T-helper 1 cell treated with Interleukin-12 subunit alpha and Interleukin-12 subunit beta and Interleukin-4 antibody, amounts not matched to agents 30 μg/mL and 1 μg/mL, for 36 hours (primary cell): ENCODE measurements around the gene PIP4P1.

Experiments
- H3K27ac Mint-ChIP-seq: one replicate; pipeline ENCODE4 v1.8.0; 2021; ENCODE audit warnings: mild to moderate bottlenecking, mixed read lengths
- H3K27me3 Mint-ChIP-seq: one replicate; pipeline ENCODE4 v1.8.0; 2021; ENCODE audit warnings: low read depth, mixed read lengths
- H3K36me3 Mint-ChIP-seq: one replicate; pipeline ENCODE4 v1.8.0; 2021; ENCODE audit warnings: low read depth, mixed read lengths
- H3K4me1 Mint-ChIP-seq: one replicate; pipeline ENCODE4 v1.8.0; 2021; ENCODE audit warnings: low read depth, mixed read lengths
- H3K4me3 Mint-ChIP-seq: one replicate; pipeline ENCODE4 v1.8.0; 2021; ENCODE audit warnings: mild to moderate bottlenecking, moderate library complexity, mixed read lengths
- H3K9me3 Mint-ChIP-seq: one replicate; pipeline ENCODE4 v1.8.0; 2021; ENCODE audit warnings: mixed read lengths

The PIP4P1 gene

GRCh38 chr14:20489093-20489994 is 28.1 kb upstream of the PIP4P1 start:
- Mint-ChIP-seq H3K27ac (peak overlapping the region; percentile 78), H3K36me3 (peaks cover 3% of the 10 kb centered on the region), H3K4me3 (peak overlapping the region; percentile 56), H3K4me1 (peaks cover 45% of the 10 kb centered on the region), H3K9me3 (no peaks in the 10 kb centered on the region), H3K27me3 (no peaks in the 10 kb centered on the region)

DNA sequence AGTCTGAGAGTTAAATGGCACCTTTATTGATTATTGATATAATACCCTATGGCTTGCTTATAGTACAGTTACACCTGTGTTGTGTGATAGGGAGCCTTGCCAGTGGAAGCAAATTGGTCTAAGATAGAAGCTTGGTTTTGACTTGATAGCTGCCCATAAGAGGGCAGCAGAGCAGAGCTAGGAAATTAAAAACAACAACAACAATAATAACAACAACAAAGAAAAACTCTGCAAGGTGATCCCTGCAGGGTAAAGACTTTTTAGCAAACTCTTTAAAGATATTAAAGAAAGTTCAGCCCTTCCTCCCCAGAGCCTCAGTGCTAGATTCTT is 26.1 kb upstream of the PIP4P1 start:
- Mint-ChIP-seq H3K4me1 (peaks cover 40% of the 10 kb centered on the region), H3K36me3 (peaks cover 3% of the 10 kb centered on the region), H3K4me3 (no peak overlapping the region), H3K9me3 (no peaks in the 10 kb centered on the region), H3K27me3 (no peaks in the 10 kb centered on the region), H3K27ac (peak overlapping the region; percentile 37)

DNA sequence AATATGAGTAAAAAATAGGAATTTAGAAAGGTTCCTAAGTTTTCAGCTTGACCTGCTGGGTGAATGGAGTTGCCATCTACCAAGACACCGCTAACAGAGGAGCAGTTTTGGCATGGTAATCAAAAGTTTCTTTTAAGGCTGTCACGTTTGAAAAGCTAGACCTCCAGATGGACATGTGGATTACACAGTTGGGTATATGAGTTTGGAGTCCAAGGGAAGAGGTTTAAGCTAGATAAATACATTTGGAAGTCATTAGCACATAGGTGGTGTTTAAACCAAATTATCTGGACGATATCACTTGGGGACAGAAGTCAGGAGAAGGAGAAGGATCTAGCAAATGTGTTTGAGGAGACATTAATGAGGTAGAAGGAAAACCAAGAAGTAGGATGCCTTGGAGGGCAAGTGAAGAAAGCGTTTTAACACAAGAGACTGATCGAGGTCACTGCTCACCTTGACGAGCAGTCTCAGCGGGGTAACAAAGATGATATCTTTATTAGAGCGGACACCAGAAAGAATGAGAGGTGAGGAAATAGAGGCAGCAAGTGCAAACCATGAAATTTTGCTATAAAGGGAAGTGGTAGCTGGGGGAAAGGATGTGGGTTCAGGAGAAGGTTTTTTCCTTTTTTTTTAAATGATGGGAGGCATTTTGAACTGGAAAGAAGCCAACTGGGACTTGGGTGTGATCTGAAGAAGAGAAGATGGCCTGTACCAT is 25.6 kb upstream of the PIP4P1 start:
- Mint-ChIP-seq H3K4me1 (peaks cover 40% of the 10 kb centered on the region), H3K27me3 (no peaks in the 10 kb centered on the region), H3K27ac (peak overlapping the region; percentile 21), H3K9me3 (no peaks in the 10 kb centered on the region), H3K36me3 (peaks cover 3% of the 10 kb centered on the region), H3K4me3 (peak overlapping the region; percentile 29)

DNA sequence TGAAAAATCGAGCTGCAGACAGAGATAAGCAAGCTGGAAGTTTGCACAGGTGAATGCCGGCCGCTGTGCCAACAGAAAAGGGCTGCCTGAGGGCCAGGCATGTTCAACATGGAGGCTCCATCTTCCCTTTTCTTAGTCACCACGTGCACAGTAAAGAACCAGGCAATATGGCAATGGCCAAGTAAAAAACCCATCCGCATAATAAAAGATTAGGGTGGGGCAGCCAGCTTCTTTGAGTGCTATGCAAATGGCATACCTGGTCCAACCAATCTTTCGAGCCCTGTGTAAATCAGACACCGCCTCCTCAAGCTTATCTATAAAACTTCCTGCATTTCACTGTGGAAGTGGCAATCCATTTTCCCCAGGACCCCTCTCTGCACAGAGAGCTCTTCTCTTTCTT is 24.7 kb upstream of the PIP4P1 start:
- Mint-ChIP-seq H3K27ac (no peak overlapping the region), H3K36me3 (peaks cover 3% of the 10 kb centered on the region), H3K4me1 (peaks cover 35% of the 10 kb centered on the region), H3K9me3 (no peaks in the 10 kb centered on the region), H3K4me3 (no peak overlapping the region), H3K27me3 (no peaks in the 10 kb centered on the region)

GRCh38 chr14:20482382-20482781 is 21.1 kb upstream of the PIP4P1 start:
- Mint-ChIP-seq H3K27ac (no peak overlapping the region), H3K4me3 (no peak overlapping the region), H3K4me1 (peaks cover 15% of the 10 kb centered on the region), H3K36me3 (peaks cover 17% of the 10 kb centered on the region), H3K9me3 (no peaks in the 10 kb centered on the region), H3K27me3 (no peaks in the 10 kb centered on the region)

DNA sequence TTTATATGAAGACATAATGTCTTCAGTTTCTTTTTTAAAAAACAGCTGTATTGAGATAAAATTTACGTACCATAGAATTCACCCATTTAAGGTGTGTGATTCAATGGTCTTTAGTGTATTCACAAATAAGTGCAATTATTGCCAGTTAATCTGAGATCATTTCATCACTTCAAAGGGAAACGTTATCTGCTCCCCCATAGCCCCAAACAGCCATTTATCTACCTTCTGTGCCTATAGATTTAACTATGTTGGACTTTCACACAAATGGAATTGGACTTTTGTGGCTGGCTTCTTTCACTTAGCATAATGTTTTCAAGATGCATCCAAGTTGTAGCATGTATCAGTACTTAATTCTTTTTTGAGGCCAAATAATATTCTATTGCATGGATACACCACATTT is 17.7 kb upstream of the PIP4P1 start:
- H3K4me1 Mint-ChIP-seq = peaks cover 24% of the 10 kb centered on the region
- no peaks in the 10 kb centered on the region for H3K27me3 Mint-ChIP-seq
- H3K27ac Mint-ChIP-seq = no peak overlapping the region
- H3K4me3 Mint-ChIP-seq = no peak overlapping the region
- no peaks in the 10 kb centered on the region for H3K9me3 Mint-ChIP-seq
- peaks cover 50% of the 10 kb centered on the region for H3K36me3 Mint-ChIP-seq

- Mint-ChIP-seq H3K4me1 (peaks cover 31% of the 10 kb centered on the region), H3K9me3 (no peaks in the 10 kb centered on the region), H3K27me3 (no peaks in the 10 kb centered on the region), H3K4me3 (peak overlapping the region; percentile 67), H3K27ac (peak overlapping the region; percentile 79), H3K36me3 (peaks cover 63% of the 10 kb centered on the region)
Measured at GRCh38 chr14:20477211-20477876, 16.1 kb upstream of the PIP4P1 start.

GRCh38 chr14:20476776-20477175 is 15.5 kb upstream of the PIP4P1 start:
- H3K4me3 Mint-ChIP-seq = peak overlapping the region; percentile 67
- H3K36me3 Mint-ChIP-seq = peaks cover 66% of the 10 kb centered on the region
- H3K27me3 Mint-ChIP-seq = no peaks in the 10 kb centered on the region
- H3K4me1 Mint-ChIP-seq = peaks cover 36% of the 10 kb centered on the region
- H3K27ac Mint-ChIP-seq = peak overlapping the region; percentile 79
- H3K9me3 Mint-ChIP-seq = no peaks in the 10 kb centered on the region

DNA sequence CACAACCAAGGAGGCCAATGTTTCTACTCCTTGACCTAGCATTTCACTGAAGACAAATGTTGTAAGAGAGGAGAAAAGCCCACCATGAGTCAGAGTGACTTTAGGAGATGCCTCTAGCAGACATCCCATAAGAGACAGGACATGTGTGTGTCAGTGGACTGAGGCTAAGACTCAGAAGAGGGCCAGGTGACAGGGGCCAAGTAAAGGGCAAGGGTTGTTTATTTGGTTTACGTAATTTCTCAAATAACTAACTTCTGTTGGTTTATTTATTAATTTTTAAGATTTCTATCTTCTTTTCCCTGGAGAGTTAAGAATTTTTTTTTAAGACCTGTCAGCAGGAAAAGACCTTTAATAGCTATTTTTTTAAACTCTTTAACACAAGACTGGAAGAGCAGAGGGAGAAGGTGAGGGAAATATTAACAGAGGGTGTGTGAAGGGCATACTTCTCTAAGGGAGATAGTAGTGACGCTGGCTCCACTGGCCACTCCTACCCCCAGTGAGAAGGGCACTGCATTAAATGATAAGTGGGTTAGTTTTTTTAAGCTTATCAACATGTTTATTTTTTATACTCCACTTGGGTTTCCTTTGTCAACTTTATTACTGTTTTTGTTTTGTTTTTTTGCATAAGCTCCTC is 11.4 kb upstream of the PIP4P1 start:
- Mint-ChIP-seq H3K4me3 (peak overlapping the region; percentile 39), H3K36me3 (peaks cover 55% of the 10 kb centered on the region), H3K27me3 (peaks cover 6% of the 10 kb centered on the region)

GRCh38 chr14:20470603-20470901 is 9.3 kb upstream of the PIP4P1 start:
- no peaks in the 10 kb centered on the region for H3K9me3 Mint-ChIP-seq
- H3K27ac Mint-ChIP-seq = peak overlapping the region; percentile 97
- H3K27me3 Mint-ChIP-seq = peaks cover 11% of the 10 kb centered on the region
- peaks cover 38% of the 10 kb centered on the region for H3K4me1 Mint-ChIP-seq
- H3K36me3 Mint-ChIP-seq = peaks cover 36% of the 10 kb centered on the region
- H3K4me3 Mint-ChIP-seq = peak overlapping the region; percentile 99

More for the DNA sequence above, 11.4 kb upstream of the PIP4P1 start:
- Mint-ChIP-seq H3K27ac (peak overlapping the region; percentile 50), H3K4me1 (peaks cover 50% of the 10 kb centered on the region), H3K9me3 (no peaks in the 10 kb centered on the region)

- peaks cover 11% of the 10 kb centered on the region for H3K27me3 Mint-ChIP-seq
- peaks cover 31% of the 10 kb centered on the region for H3K36me3 Mint-ChIP-seq
Measured at GRCh38 chr14:20469890-20470602, 8.8 kb upstream of the PIP4P1 start.

DNA sequence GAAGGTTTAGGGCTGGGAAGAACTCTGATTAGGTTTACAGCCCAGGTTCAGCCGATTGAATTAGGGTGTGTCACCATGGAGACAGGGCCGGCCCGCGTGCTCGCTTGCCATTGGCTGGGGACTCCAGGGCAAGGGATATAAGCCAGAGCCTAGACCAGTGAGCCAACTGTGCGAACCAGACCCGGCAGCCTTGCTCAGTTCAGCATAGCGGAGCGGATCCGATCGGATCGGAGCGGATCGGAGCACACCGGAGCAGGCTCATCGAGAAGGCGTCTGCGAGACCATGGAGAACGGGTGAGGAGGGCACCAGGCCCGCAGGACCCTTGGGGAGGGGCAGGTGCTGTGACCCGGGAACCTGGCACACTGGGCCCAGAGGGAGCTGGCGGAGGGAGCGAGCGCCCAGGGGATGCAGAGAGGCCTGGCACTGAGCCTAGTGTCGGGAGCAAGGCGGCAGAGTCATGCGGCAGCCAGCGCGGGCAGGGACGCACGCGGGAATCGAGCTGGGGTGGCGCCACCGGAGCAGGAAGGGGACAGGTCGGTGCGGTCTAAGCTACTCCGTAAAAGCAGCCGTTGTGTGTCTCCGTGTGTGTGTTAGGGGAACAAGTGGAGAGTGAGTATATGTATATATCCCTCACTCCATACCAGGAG is 8.1 kb upstream of the PIP4P1 start, which contains the start of gene PNP:
Gene PNP (plus strand): TSS at position 165 of the 648 bp plus-strand sequence. CDS start 119 bp downstream, at position 284.
- H3K27ac Mint-ChIP-seq = peak within 1 kb of the TSS; percentile 97
- peaks cover 35% of the 10 kb centered on the region for H3K4me1 Mint-ChIP-seq
- H3K36me3 Mint-ChIP-seq = peaks cover 24% of the 10 kb centered on the region
- no peaks in the 10 kb centered on the region for H3K9me3 Mint-ChIP-seq
- H3K27me3 Mint-ChIP-seq = peaks cover 11% of the 10 kb centered on the region
- H3K4me3 Mint-ChIP-seq = peak within 1 kb of the TSS; percentile 99

More at GRCh38 chr14:20469890-20470602, 8.8 kb upstream of the PIP4P1 start:
- Mint-ChIP-seq H3K9me3 (no peaks in the 10 kb centered on the region), H3K4me1 (peaks cover 37% of the 10 kb centered on the region), H3K27ac (peak overlapping the region; percentile 97), H3K4me3 (peak overlapping the region; percentile 99)

GRCh38 chr14:20468764-20469241 is 7.6 kb upstream of the PIP4P1 start:
- Mint-ChIP-seq H3K9me3 (no peaks in the 10 kb centered on the region), H3K36me3 (peaks cover 19% of the 10 kb centered on the region), H3K4me3 (peak overlapping the region; percentile 99), H3K4me1 (peaks cover 30% of the 10 kb centered on the region), H3K27me3 (peaks cover 11% of the 10 kb centered on the region), H3K27ac (peak overlapping the region; percentile 97)
